GM20000 (cell line): ENCODE results near the gene CTSL.
A peak's percentile ranks its signal among the peaks of the same experiment; 100 is the strongest.

Source experiments
- DNase-seq: peaks from one replicate; pipeline ENCODE4 v3.0.0; 2012; ENCODE audit warnings: low spot score
- TF ChIP-seq, protein P1 (sequence below): IDR thresholded peaks from 2 replicates; pipeline ENCODE4 v1.5.1; 2012; ENCODE audit warnings: mild to moderate bottlenecking, control low read depth; ENCODE audit errors: extremely low read depth, missing control alignments

CTSL gene

DNA sequence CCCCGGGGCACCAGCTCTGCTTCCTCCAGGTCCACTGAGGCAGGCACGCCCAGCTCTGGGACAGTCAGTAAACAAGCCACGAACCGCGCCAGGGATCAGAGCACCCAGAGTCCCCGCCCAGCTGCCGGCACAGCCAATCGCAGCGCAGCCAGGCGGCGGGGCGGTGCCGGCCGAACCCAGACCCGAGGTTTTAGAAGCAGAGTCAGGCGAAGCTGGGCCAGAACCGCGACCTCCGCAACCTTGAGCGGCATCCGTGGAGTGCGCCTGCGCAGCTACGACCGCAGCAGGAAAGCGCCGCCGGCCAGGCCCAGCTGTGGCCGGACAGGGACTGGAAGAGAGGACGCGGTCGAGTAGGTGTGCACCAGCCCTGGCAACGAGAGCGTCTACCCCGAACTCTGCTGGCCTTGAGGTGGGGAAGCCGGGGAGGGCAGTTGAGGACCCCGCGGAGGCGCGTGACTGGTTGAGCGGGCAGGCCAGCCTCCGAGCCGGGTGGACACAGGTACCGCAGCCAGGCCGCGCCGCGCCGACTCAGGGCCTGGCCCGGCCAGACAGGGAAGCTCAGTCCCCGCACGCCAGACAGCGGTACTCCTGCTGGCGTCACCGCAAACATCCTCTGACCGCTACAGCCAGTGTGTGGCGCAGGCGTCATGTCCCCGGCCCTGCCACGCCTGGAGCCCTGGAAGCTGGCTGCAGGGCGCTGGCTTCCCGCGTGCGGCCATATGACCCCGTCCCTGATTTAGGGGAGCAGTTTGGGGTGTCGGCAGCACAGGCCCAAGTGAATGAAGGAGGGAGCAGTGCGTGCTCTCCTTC lies at the start of gene CTSL:
Gene CTSL (plus strand): TSS at position 220 of the 810 bp plus-strand sequence. CDS start 1,485 bp downstream, outside the sequence.
- TF ChIP-seq, protein P1, sequence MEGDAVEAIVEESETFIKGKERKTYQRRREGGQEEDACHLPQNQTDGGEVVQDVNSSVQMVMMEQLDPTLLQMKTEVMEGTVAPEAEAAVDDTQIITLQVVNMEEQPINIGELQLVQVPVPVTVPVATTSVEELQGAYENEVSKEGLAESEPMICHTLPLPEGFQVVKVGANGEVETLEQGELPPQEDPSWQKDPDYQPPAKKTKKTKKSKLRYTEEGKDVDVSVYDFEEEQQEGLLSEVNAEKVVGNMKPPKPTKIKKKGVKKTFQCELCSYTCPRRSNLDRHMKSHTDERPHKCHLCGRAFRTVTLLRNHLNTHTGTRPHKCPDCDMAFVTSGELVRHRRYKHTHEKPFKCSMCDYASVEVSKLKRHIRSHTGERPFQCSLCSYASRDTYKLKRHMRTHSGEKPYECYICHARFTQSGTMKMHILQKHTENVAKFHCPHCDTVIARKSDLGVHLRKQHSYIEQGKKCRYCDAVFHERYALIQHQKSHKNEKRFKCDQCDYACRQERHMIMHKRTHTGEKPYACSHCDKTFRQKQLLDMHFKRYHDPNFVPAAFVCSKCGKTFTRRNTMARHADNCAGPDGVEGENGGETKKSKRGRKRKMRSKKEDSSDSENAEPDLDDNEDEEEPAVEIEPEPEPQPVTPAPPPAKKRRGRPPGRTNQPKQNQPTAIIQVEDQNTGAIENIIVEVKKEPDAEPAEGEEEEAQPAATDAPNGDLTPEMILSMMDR = no peak
- peak; percentile 35 for DNase-seq

DNA sequence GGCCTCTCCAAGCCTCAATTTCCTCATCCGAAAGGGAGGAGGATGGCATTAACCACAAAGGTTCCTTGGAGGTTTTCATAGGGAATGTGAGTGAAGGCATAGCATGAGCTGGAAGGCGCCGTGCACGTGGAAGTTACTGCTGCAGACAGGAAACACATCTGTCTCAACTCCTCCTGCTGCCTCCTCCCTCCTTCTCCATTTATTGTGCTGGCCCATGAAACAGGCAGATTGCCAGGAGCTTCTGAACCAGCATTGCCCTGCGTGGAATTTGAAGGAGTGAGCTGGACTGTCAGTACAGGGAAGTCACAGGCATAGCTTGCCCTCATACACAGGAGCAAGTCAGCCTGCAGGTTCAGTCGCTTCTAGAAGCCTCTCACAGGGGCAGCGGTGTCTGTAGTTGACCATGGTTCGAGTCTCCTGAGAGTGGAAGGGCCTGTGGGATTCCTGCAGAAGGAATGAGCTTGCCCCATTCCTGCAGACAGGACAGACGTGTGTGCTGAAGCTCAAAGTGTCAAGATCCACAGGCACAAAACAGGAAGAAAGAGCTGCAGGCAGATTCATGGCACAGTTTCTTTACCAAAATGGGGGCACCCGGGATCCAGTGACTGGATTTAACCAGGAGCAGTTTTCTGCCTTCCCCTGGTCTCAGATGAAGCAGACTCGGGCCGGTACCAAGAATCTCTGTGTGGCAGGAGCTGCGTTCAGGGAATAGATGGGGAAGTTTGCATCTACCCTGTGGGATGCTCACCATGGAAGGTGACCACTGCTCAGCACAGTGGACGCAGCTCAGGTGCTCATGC lies 48.7 kb upstream of the CTSL start:
- no peak for DNase-seq
- TF ChIP-seq, protein P1 = no peak

DNA sequence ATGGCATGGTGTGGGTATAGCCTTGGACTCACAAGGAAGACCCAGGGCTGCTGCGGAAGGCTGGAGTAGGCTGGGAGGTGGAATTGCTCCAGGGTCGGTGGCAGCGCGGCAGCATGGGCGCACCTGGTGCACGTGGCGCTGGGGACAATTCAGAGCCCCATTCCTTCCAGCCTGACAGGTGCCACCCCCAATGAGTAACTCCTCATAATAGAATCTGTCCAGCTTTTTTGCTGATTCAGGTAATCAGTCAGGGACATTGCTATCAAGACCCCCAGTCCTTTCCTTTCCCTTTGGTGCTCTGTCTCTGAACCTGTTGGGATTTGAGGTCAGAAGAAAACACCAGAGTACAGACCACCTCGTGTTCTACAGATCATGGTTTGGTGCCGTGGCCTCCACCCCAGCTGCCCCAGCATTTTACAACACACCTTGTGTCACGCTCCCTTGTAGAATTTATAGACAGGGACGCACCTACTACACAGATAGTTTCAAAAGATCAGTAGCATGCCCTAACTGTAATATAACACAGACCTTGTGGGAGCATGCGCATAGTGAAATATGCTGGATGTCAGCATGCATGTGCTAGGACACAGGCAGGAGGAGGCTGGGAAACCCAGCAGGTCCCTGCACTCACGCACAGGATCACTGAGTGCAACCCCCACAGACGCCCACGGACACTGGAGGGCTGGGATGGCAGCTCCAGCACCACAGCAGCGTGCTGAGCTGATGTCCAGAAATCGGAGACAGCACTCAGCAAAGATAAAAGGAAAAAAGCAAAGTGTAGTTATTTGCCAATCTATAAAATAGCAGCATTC lies 47.9 kb upstream of the CTSL start:
- TF ChIP-seq, protein P1 = no peak
- DNase-seq = no peak

DNA sequence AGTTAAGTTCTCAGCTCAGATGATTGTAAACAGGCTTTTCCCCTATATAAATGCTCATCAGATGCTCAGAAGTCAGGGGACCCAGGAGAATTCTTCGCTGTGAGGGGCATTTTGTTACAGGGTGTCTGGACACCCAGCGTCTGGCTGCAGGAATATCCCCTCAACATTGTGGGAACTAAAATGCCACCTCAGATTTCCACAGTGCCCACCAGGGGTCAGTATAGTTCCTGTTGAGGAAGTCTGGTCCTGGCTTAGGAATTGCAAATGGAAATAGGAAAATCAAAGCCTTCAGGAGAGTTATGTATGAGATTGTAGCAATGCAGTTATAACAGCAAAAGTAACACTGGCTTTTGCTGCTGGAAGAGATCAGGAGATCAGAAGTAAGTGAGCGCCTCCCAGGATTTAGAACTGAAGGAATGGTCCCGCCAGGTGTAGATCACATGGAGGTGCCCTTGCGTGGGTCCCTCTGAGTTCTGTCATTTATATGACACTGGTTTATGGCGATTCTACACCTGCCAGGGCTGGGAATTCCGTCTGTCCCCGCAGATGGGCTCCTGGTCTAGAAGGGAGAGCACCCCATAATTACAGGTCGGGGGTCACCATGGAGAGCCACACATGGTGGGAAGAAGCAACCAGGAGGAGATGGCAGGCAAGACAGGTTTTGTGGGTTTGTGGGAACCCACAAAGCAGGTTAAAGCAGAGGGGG lies 47.1 kb upstream of the CTSL start:
- TF ChIP-seq, protein P1 = peak; percentile 53
- DNase-seq = peak; percentile 54

DNA sequence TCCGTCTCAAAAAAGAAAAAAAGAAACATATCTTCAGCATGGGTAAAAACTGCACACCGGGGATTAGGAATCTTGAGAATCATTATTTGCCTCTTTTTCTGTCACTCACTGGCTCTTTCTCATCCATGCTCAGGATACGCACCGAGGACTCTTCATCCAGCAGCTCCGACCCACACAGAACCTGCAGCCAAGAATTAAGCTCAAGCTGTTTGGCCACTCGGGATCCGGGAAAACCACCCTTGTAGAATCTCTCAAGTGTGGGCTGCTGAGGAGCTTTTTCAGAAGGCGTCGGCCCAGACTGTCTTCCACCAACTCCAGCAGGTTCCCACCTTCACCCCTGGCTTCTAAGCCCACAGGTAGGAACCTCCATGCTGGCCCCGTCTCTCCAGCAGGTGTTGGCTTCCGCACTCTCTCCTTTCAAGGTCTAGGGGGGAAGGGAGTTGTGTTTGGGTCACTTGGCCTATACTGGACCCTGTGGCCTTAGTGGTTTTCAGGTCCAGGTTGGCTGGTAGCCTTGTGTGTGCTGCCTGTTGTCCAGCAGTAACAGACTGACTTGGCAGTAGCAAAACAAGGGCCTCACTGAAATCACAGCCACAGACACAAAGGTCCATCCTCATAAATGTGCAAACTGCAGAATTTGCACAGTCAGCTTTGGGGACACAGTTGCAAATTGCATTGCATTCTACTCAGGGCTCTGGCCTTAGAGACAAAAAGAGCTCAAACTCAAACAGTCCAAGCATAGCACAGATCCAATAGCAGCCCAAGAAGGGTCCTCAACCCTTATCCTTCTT lies 44.5 kb upstream of the CTSL start:
- DNase-seq = no peak
- TF ChIP-seq, protein P1 = no peak

DNA sequence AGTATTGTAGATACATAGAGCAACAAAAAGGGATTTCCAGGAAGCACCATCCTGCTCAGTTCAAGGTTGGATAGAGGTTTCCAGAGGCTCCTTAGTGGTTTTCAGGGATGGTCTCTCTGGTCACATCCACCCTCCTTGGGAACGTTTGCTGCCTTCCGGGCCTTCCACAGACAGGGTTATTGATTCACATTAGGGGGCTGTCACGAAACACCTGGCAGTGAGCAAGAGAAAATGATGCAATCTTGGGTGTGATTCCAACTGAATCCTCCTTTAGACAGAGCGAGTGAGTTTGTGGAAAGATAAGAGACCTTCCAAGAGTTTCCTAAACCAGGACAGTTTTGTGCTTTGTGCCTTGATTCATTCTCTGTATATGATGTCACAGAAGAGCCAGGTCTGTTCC lies 43.8 kb upstream of the CTSL start:
- no peak for DNase-seq
- TF ChIP-seq, protein P1 = no peak
